Liver (tissue), 9 donors: ENCODE measurements around the gene CCND1. TPM values are rescaled to one million over a fixed set of nuclear protein-coding genes. Genes with fewer than 3 reads are reported as not detected.

ENCODE experiments used
- DNase-seq: peaks from one replicate; pipeline ENCODE4 v3.0.0-alpha.2; 2017; ENCODE audit warnings: low spot score
- H3K27ac ChIP-seq, 2 donors: one replicate each; pipeline ENCODE4 v1.7.0; 2013; ENCODE audit warnings: inconsistent platforms in 2 of 2, low read length in 2 of 2, control low read depth in 1 of 2, low read depth in 1 of 2, mild to moderate bottlenecking in 1 of 2
- H3K27me3 ChIP-seq, 4 donors: one replicate each; pipeline versions ENCODE4 v1.6.1 to v1.7.0; 2013; ENCODE audit warnings: low read length in 3 of 4, inconsistent platforms in 1 of 4, mild to moderate bottlenecking in 1 of 4, moderate library complexity in 1 of 4; ENCODE audit not compliant: control insufficient read depth in 4 of 4, insufficient read depth in 4 of 4
- H3K36me3 ChIP-seq, 4 donors: one replicate each; pipeline versions ENCODE4 v1.6.1 to v1.7.0; 2013; ENCODE audit warnings: low read length in 3 of 4, mild to moderate bottlenecking in 3 of 4, low read depth in 1 of 4, moderate library complexity in 1 of 4; ENCODE audit not compliant: control insufficient read depth in 4 of 4, insufficient read depth in 3 of 4
- H3K4me1 ChIP-seq, 4 donors: one replicate each; pipeline versions ENCODE4 v1.6.1 to v1.7.0; 2013; ENCODE audit warnings: low read length in 3 of 4, mild to moderate bottlenecking in 3 of 4, moderate library complexity in 1 of 4; ENCODE audit not compliant: control insufficient read depth in 4 of 4, insufficient read depth in 4 of 4
- H3K4me3 ChIP-seq, 3 donors: one replicate each; pipeline versions ENCODE4 v1.6.1 to v1.7.0; 2013; ENCODE audit warnings: low read length in 3 of 3, control low read depth in 1 of 3, low read depth in 1 of 3, mild to moderate bottlenecking in 1 of 3
- H3K9ac ChIP-seq, 2 donors: one replicate each; pipeline ENCODE4 v1.7.0; 2013; ENCODE audit warnings: low read length in 2 of 2, mild to moderate bottlenecking in 2 of 2, moderate library complexity in 2 of 2, control low read depth in 1 of 2, low read depth in 1 of 2
- H3K9me3 ChIP-seq, 4 donors: one replicate each; pipeline versions ENCODE4 v1.6.1 to v1.7.0; 2013; ENCODE audit warnings: low read length in 3 of 4; ENCODE audit not compliant: control insufficient read depth in 4 of 4
- EGR1 ChIP-seq, 2 donors: IDR thresholded peaks; 2 replicates each; pipeline ENCODE4 v1.6.1; 2016 to 2018; ENCODE audit warnings: antibody characterized with exemption in 2 of 2, low read depth in 2 of 2
- FOXA1 ChIP-seq: IDR thresholded peaks from 2 replicates; pipeline ENCODE4 v1.6.1; 2016; ENCODE audit warnings: antibody characterized with exemption
- FOXA2 ChIP-seq: IDR thresholded peaks from 2 replicates; pipeline ENCODE4 v1.6.1; 2016; ENCODE audit warnings: antibody characterized with exemption
- GABPA ChIP-seq, 2 donors: IDR thresholded peaks in 1 of 2; conservative IDR thresholded peaks in 1 of 2; 2 replicates each; pipeline ENCODE4 v1.6.1; 2016; ENCODE audit warnings: antibody characterized with exemption in 2 of 2, mild to moderate bottlenecking in 1 of 2, moderate library complexity in 1 of 2
- HNF4A ChIP-seq, 2 donors: conservative IDR thresholded peaks; 2 replicates each; pipeline ENCODE4 v1.6.1; 2016; ENCODE audit warnings: antibody characterized with exemption in 2 of 2, mild to moderate bottlenecking in 2 of 2
- HNF4G ChIP-seq: IDR thresholded peaks from 2 replicates; pipeline ENCODE4 v1.6.1; 2016; ENCODE audit warnings: antibody characterized with exemption
- JUND ChIP-seq, 2 donors: IDR thresholded peaks; 2 replicates each; pipeline ENCODE4 v1.6.1; 2016; ENCODE audit warnings: antibody characterized with exemption in 2 of 2
- NR2F2 ChIP-seq: IDR thresholded peaks from 2 replicates; pipeline ENCODE4 v1.6.1; 2016; ENCODE audit warnings: antibody characterized with exemption
- RAD21 ChIP-seq, 2 donors: IDR thresholded peaks; 2 replicates each; pipeline ENCODE4 v1.6.1; 2016; ENCODE audit warnings: antibody characterized with exemption in 2 of 2, mild to moderate bottlenecking in 2 of 2
- RXRA ChIP-seq, 2 donors: IDR thresholded peaks; 2 replicates each; pipeline ENCODE4 v1.6.1; 2017 to 2018; ENCODE audit warnings: antibody characterized with exemption in 2 of 2, mild to moderate bottlenecking in 1 of 2
- SP1 ChIP-seq: IDR thresholded peaks from 2 replicates; pipeline ENCODE4 v1.6.1; 2018; ENCODE audit warnings: antibody characterized with exemption, mild to moderate bottlenecking
- TAF1 ChIP-seq: conservative IDR thresholded peaks from 2 replicates; pipeline ENCODE4 v1.6.1; 2016; ENCODE audit warnings: antibody characterized with exemption, mild to moderate bottlenecking
- YY1 ChIP-seq: IDR thresholded peaks from 2 replicates; pipeline ENCODE4 v1.6.1; 2016; ENCODE audit warnings: antibody characterized with exemption, mild to moderate bottlenecking
- WGBS: extraction: QIAGEN DNeasy Blood & Tissue Kit; methylation state at CpG from one replicate; pipeline ENCODE4 v1.1.7; 2013; 5-methylcytosine and 5-hydroxymethylcytosine counted together
- polyA plus RNA-seq, 2 donors: library from polyadenylated mRNA; stranded (reverse) in 1 of 2; unstranded in 1 of 2; fragments of 200-250 nt in 1 of 2; fragments of >200 nt in 1 of 2; fragmentation: Nextera tagmentation in 1 of 2; extraction: Ambion mirVana in 1 of 2; gene quantifications; one replicate each; pipeline versions ENCODE4 v1.2.1 to v1.2.3, GENCODE V29; 2013 to 2015
- total RNA-seq, 2 donors: library from RNA; depleted of rRNA; stranded (reverse); fragments of >200 nt; gene quantifications; one replicate each; pipeline ENCODE4 v1.2.3, GENCODE V29; 2014
- TF ChIP-seq, protein P1 (sequence below): fragments of 150-350 bp; IDR thresholded peaks from 2 replicates; pipeline ENCODE4 v1.5.1; 2017; ENCODE audit warnings: improper control_type of control experiment, low read depth, low read length; ENCODE audit not compliant: missing input control
- TF ChIP-seq, protein P2 (sequence below): IDR thresholded peaks from 2 replicates; pipeline ENCODE4 v1.6.1; 2016; ENCODE audit warnings: antibody characterized with exemption
- TF ChIP-seq, protein P3 (sequence below): IDR thresholded peaks from 2 replicates; pipeline ENCODE4 v1.6.1; 2016; ENCODE audit warnings: antibody characterized with exemption
- TF ChIP-seq, protein P4 (sequence below): IDR thresholded peaks from 2 replicates; pipeline ENCODE4 v1.6.1; 2016; ENCODE audit warnings: antibody characterized with exemption, mild to moderate bottlenecking
- TF ChIP-seq, protein P5 (sequence below): IDR thresholded peaks from 2 replicates; pipeline ENCODE4 v1.6.1; 2016; ENCODE audit warnings: antibody characterized with exemption
- donor health status: healthy.
- donor health status: healthy.
- donor health status: healthy.
- donor health status: healthy.
- donor health status: healthy.

The CCND1 gene
- total and polyA plus RNA-seq, 4 donors, result 28.9 to 100 (median 53.3) TPM

DNA sequence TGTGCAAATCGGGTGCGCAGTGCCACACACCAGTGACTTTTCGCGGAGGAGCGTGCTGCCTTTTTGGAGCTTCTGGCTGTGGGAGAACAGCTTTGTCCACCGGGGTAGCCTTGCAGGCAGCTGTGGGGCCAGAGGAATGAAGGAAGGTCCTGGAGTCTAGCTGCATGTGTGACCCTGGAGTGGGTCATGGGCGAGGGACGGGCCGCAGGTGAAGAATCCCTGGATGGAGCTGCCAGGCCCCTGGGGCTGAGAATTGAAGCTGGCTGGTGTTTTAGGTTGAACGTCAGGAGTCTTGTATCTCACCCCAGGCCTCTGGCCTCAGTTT, 8.6 kb downstream of the CCND1 start (continued):
- TF ChIP-seq, protein P1, sequence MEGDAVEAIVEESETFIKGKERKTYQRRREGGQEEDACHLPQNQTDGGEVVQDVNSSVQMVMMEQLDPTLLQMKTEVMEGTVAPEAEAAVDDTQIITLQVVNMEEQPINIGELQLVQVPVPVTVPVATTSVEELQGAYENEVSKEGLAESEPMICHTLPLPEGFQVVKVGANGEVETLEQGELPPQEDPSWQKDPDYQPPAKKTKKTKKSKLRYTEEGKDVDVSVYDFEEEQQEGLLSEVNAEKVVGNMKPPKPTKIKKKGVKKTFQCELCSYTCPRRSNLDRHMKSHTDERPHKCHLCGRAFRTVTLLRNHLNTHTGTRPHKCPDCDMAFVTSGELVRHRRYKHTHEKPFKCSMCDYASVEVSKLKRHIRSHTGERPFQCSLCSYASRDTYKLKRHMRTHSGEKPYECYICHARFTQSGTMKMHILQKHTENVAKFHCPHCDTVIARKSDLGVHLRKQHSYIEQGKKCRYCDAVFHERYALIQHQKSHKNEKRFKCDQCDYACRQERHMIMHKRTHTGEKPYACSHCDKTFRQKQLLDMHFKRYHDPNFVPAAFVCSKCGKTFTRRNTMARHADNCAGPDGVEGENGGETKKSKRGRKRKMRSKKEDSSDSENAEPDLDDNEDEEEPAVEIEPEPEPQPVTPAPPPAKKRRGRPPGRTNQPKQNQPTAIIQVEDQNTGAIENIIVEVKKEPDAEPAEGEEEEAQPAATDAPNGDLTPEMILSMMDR, result no peak
- no peak for TF ChIP-seq NR2F2

GRCh38 chr11:69650081-69650831, 9.3 kb downstream of the CCND1 start:
- Histone ChIP-seq H3K27me3 (no peaks in the 10 kb centered on the region), H3K9me3 (no peaks in the 10 kb centered on the region), H3K4me3 (no peak overlapping the region), H3K9ac (no peak overlapping the region), H3K4me1 (peaks cover 0 to 6% (median 4%) of the 10 kb centered on the region in 4 donors), H3K27ac (no peak overlapping the region), H3K36me3 (peaks cover 19 to 49% (median 44%) of the 10 kb centered on the region in 4 donors)
- WGBS, result 87% methylated on average over 24 of the region's 24 CpGs
- TF ChIP-seq, protein P2, sequence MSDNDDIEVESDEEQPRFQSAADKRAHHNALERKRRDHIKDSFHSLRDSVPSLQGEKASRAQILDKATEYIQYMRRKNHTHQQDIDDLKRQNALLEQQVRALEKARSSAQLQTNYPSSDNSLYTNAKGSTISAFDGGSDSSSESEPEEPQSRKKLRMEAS, result no peak
- TF ChIP-seq GABPA (IDR thresholded peaks at IDR 0.05 in 1 of 2, conservative IDR thresholded peaks at IDR 0.05 in 1 of 2), result no peak
- TF ChIP-seq, protein P3, sequence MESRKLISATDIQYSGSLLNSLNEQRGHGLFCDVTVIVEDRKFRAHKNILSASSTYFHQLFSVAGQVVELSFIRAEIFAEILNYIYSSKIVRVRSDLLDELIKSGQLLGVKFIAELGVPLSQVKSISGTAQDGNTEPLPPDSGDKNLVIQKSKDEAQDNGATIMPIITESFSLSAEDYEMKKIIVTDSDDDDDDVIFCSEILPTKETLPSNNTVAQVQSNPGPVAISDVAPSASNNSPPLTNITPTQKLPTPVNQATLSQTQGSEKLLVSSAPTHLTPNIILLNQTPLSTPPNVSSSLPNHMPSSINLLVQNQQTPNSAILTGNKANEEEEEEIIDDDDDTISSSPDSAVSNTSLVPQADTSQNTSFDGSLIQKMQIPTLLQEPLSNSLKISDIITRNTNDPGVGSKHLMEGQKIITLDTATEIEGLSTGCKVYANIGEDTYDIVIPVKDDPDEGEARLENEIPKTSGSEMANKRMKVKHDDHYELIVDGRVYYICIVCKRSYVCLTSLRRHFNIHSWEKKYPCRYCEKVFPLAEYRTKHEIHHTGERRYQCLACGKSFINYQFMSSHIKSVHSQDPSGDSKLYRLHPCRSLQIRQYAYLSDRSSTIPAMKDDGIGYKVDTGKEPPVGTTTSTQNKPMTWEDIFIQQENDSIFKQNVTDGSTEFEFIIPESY, result no peak
- no peak for TF ChIP-seq RAD21 (IDR thresholded peaks at IDR 0.05)
- no peak for TF ChIP-seq HNF4A (conservative IDR thresholded peaks at IDR 0.05)
- TF ChIP-seq, protein P4, sequence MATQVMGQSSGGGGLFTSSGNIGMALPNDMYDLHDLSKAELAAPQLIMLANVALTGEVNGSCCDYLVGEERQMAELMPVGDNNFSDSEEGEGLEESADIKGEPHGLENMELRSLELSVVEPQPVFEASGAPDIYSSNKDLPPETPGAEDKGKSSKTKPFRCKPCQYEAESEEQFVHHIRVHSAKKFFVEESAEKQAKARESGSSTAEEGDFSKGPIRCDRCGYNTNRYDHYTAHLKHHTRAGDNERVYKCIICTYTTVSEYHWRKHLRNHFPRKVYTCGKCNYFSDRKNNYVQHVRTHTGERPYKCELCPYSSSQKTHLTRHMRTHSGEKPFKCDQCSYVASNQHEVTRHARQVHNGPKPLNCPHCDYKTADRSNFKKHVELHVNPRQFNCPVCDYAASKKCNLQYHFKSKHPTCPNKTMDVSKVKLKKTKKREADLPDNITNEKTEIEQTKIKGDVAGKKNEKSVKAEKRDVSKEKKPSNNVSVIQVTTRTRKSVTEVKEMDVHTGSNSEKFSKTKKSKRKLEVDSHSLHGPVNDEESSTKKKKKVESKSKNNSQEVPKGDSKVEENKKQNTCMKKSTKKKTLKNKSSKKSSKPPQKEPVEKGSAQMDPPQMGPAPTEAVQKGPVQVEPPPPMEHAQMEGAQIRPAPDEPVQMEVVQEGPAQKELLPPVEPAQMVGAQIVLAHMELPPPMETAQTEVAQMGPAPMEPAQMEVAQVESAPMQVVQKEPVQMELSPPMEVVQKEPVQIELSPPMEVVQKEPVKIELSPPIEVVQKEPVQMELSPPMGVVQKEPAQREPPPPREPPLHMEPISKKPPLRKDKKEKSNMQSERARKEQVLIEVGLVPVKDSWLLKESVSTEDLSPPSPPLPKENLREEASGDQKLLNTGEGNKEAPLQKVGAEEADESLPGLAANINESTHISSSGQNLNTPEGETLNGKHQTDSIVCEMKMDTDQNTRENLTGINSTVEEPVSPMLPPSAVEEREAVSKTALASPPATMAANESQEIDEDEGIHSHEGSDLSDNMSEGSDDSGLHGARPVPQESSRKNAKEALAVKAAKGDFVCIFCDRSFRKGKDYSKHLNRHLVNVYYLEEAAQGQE, result no peak
- no peak for TF ChIP-seq FOXA1
- no peak for TF ChIP-seq TAF1
- TF ChIP-seq YY1, result no peak
- TF ChIP-seq, protein P5, sequence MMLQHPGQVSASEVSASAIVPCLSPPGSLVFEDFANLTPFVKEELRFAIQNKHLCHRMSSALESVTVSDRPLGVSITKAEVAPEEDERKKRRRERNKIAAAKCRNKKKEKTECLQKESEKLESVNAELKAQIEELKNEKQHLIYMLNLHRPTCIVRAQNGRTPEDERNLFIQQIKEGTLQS, result no peak
- no peak for TF ChIP-seq HNF4G
- no peak for TF ChIP-seq FOXA2
- no peak for TF ChIP-seq JUND (IDR thresholded peaks at IDR 0.05)
- TF ChIP-seq EGR1 (IDR thresholded peaks at IDR 0.05; ENCODE audit: low read depth in 2 of 2), result no peak
- TF ChIP-seq RXRA (IDR thresholded peaks at IDR 0.05), result no peak
- TF ChIP-seq, protein P1, result no peak
- no peak for TF ChIP-seq SP1
- TF ChIP-seq NR2F2, result no peak
- no peak for DNase-seq
